Measurements from ENCODE around the gene DLG1.

Gene DLG1

DNA sequence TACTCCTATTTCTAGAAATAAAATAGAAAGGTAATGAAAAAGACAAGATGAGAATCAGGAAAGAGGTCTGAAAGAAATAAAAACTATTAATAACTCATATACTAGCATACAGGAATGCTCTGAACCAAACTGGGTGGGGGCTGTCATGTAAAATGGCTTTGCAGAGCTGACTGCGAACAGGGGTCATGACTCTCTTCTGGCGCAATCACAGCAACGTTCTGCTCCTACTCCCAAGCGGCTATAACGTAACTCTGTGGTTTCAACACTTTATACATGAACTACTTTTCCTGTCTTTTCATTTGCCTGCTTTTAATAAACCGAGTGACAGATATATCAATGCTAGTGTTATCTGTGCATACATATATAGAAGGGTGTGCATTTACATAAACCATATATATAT is 116.7 kb downstream of the DLG1 start:
- DNase-seq (ENCODE audit: low read depth in 2 of 2) = peak; percentile 91
- H3K4me3 ChIP-seq (replicated peaks in 1 of 2; ENCODE audit: low read depth in 2 of 2, low read length in 2 of 2) = no peak overlapping the region
- TF ChIP-seq, protein P1, sequence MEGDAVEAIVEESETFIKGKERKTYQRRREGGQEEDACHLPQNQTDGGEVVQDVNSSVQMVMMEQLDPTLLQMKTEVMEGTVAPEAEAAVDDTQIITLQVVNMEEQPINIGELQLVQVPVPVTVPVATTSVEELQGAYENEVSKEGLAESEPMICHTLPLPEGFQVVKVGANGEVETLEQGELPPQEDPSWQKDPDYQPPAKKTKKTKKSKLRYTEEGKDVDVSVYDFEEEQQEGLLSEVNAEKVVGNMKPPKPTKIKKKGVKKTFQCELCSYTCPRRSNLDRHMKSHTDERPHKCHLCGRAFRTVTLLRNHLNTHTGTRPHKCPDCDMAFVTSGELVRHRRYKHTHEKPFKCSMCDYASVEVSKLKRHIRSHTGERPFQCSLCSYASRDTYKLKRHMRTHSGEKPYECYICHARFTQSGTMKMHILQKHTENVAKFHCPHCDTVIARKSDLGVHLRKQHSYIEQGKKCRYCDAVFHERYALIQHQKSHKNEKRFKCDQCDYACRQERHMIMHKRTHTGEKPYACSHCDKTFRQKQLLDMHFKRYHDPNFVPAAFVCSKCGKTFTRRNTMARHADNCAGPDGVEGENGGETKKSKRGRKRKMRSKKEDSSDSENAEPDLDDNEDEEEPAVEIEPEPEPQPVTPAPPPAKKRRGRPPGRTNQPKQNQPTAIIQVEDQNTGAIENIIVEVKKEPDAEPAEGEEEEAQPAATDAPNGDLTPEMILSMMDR (IDR thresholded peaks at IDR 0.05; ENCODE audit: low read depth, low read length) = no peak

DNA sequence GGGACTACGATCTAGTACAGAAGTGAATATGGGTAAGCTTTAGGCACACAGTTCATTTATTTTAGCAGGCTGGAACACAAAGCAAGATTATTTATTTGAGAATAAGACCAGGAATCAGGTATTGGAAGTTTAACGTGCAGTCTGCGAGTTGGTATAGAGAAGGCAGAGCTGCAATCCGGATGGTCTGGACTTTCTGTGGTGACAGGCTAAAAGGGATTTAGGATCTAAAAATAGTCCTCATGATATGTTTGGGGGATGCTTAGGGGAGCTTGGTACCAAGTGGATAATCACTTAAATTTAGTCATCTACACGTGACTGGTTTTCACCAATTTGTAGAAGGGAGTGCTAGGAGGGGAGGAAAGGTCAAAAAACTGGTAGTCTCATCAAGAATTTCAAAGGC is 119.4 kb downstream of the DLG1 start:
- DNase-seq (ENCODE audit: low read depth in 2 of 2) = no peak
- TF ChIP-seq, protein P1 (IDR thresholded peaks at IDR 0.05; ENCODE audit: low read depth, low read length) = no peak
- H3K4me3 ChIP-seq (replicated peaks in 1 of 2; ENCODE audit: low read depth in 2 of 2, low read length in 2 of 2) = no peak overlapping the region

DNA sequence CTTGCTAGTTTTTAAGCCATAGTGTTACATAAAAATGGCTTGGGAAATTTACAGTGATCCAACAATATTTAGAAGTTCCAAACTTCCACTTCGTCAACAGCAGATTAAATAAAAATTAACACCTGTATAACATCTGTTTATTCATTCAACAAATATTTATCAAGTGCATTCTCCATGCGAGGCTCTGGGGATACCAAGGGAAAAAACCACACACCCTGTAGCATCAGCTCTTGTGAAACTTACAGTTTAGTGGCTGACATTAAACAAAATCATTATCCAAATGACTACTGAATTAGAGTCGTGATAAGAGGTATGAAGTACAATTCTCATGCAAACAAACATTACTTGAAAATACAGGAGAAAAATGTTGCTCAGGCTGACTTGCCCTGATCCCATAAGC is 122.9 kb downstream of the DLG1 start:
- TF ChIP-seq, protein P1 (IDR thresholded peaks at IDR 0.05; ENCODE audit: low read depth, low read length) = no peak
- DNase-seq (ENCODE audit: low read depth in 2 of 2) = no peak
- H3K4me3 ChIP-seq (replicated peaks in 1 of 2; ENCODE audit: low read depth in 2 of 2, low read length in 2 of 2) = no peak overlapping the region

DNA sequence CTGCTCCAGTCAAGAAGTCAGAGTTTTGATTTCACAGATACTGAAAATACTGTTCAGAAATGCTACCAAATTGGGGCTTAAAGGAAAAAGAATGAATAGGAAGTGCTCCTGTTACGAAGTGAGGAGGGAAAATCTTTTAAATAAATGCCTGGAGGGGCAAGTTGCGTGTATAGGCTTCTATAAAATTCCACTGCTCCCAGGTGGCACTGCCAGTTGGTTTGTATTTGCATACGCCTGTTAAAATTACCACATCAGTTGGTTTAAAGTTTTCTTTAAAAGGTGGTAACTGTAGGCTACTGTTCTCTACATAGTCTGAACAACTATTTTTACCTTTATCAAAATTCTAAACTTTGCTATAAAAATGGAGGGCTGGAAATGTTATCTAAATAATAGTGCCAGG is 123.5 kb downstream of the DLG1 start:
- no peak overlapping the region for H3K4me3 ChIP-seq (replicated peaks in 1 of 2; ENCODE audit: low read depth in 2 of 2, low read length in 2 of 2)
- DNase-seq (ENCODE audit: low read depth in 2 of 2) = no peak
- TF ChIP-seq, protein P1 (IDR thresholded peaks at IDR 0.05; ENCODE audit: low read depth, low read length) = no peak

DNA sequence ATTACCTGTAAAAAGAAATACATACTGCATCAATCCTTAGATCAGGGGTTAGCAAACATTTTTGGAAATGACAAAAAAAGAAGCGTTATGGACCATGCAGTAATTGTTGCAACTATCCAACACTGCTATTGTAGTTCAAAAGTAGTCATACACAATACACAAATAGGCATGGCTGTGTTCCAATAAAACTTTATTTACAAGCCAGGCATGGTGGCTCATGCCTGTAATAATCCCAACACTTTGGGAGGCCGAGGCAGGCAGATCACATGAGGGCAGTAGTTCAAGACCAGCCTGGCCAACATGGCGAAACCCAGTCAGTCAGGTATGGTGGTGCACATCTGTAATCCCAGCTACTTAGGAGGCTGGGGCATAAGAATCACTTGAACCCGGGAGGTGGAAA is 124.8 kb downstream of the DLG1 start:
- no peak overlapping the region for H3K4me3 ChIP-seq (replicated peaks in 1 of 2; ENCODE audit: low read depth in 2 of 2, low read length in 2 of 2)
- no peak for DNase-seq (ENCODE audit: low read depth in 2 of 2)
- TF ChIP-seq, protein P1 (IDR thresholded peaks at IDR 0.05; ENCODE audit: low read depth, low read length) = no peak

DNA sequence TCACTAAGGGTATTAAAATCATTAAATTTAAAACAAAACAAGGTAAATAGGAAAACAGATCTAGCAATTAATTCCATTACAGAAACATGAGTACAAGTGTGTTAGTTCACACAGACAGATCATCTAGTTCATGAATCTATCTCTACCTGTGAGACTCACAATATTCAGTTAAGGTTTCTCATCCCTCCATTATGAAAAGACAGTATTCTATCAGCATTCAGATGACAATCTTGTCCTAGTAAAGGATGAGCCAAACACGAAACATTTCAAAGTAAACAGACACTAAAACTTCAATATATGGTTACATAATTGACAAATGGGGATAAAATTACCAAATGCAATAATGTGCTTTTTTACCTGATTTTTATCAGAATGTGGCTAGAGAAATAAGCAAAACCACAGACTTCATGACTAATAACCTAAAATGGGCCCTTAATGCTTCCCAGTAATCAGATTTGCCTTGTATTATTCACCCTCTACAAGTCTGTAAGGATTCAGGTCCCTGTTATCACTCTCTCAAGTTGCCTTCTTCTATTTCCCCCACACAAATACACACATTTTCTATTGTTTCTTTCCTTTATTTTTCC is 126.8 kb downstream of the DLG1 start:
- no peak overlapping the region for H3K4me3 ChIP-seq (replicated peaks in 1 of 2; ENCODE audit: low read depth in 2 of 2, low read length in 2 of 2)
- TF ChIP-seq, protein P1 (IDR thresholded peaks at IDR 0.05; ENCODE audit: low read depth, low read length) = no peak
- DNase-seq (ENCODE audit: low read depth in 2 of 2) = peak; percentile 17 to 55

DNA sequence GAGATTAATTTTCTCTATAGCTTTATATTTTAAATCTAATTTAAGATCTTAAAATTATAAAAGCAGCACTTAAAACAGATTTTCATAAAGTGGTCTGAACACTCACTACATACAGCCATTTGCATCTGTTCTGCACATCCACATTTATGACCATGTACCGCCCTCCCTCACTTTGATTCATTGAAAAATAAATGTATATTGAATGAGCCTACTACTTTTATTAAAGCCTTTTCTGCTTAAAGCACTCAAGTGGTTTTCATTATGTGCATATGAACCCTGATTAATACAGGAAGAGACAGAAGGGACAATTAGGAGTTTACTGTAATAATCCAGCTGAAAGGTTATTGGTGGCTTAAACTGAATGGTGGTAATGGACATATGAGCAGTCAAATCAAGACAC is 129.4 kb downstream of the DLG1 start:
- no peak for DNase-seq (ENCODE audit: low read depth in 2 of 2)
- TF ChIP-seq, protein P1 (IDR thresholded peaks at IDR 0.05; ENCODE audit: low read depth, low read length) = no peak
- no peak overlapping the region for H3K4me3 ChIP-seq (replicated peaks in 1 of 2; ENCODE audit: low read depth in 2 of 2, low read length in 2 of 2)
